GM19467 (cell line): ENCODE results near the gene MYCL.

Experiments
- ATAC-seq: cut with Tn5 transposase; IDR thresholded peaks from one replicate; pipeline ENCODE4 v1.9.1; 2021; ENCODE audit warnings: mild to moderate bottlenecking, moderate library complexity; ENCODE audit not compliant: unreplicated experiment

MYCL gene

GRCh38 chr1:39857126-39857878 lies 44.4 kb downstream of the MYCL start:
- ATAC-seq, result no peak

- ATAC-seq, result no peak
Measured at GRCh38 chr1:39854738-39855137, 47.0 kb downstream of the MYCL start.

- ATAC-seq, result no peak
Measured at GRCh38 chr1:39854314-39854713, 47.4 kb downstream of the MYCL start.

- no peak for ATAC-seq
Measured at GRCh38 chr1:39852876-39853275, 48.8 kb downstream of the MYCL start.

- no peak for ATAC-seq
Measured at GRCh38 chr1:39852214-39852791, 49.4 kb downstream of the MYCL start.

GRCh38 chr1:39850606-39851216 lies 51.0 kb downstream of the MYCL start:
- ATAC-seq, result no peak

- ATAC-seq, result no peak
Measured at GRCh38 chr1:39849203-39849602, 52.5 kb downstream of the MYCL start.

- ATAC-seq, result no peak
Measured at GRCh38 chr1:39847940-39848339, 53.8 kb downstream of the MYCL start.

GRCh38 chr1:39846796-39847195 lies 54.9 kb downstream of the MYCL start:
- ATAC-seq, result no peak

GRCh38 chr1:39845569-39846566 lies 55.8 kb downstream of the MYCL start:
- ATAC-seq, result peak; percentile 63
